ENCODE data around the gene LIPC.

DNA sequence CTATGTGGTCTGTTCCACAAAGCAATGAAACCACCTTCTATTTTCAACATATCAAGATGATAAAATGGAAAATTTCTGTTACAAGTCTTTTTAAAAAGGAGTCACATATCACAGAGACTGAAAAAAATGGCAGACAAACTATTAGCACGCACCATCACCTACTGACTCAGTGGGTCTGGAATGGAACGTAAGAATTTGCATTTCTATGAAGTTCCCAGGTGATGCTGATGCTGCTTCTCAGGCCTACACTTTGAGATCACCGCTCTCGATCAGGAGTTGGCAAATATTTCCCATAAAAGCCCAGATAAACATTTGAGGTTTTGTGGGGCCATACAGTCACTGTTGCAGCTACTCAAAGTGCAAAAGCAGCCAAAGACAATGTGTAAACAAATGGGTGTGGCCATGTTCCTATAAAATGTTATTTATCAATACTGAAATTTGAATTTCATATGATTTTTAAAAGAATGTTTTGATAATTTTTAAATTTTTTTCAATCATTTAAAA is 174.8 kb downstream of the LIPC start:
- no peak for TF ChIP-seq POLR2A (IDR thresholded peaks at IDR 0.05; ENCODE audit: low read depth, low read length)
- no peak for TF ChIP-seq POLR2AphosphoS5 (IDR thresholded peaks at IDR 0.05; ENCODE audit: low read depth, low read length)
- TF ChIP-seq TAF1 (IDR thresholded peaks at IDR 0.05; ENCODE audit: borderline replicate concordance, low read depth, low read length): no peak

Data from GM12892 (cell line).